ENCODE results near the gene ATF6B. TPM values are rescaled to one million over a fixed set of nuclear protein-coding genes. Genes with fewer than 3 reads are reported as not detected.

The ATF6B gene
- total and polyA plus RNA-seq, 2 of the 13 experiments (the other 11 are each of a cell fraction or from before 2014, with no cell fraction given): 18.1 to 44.0 TPM

DNA sequence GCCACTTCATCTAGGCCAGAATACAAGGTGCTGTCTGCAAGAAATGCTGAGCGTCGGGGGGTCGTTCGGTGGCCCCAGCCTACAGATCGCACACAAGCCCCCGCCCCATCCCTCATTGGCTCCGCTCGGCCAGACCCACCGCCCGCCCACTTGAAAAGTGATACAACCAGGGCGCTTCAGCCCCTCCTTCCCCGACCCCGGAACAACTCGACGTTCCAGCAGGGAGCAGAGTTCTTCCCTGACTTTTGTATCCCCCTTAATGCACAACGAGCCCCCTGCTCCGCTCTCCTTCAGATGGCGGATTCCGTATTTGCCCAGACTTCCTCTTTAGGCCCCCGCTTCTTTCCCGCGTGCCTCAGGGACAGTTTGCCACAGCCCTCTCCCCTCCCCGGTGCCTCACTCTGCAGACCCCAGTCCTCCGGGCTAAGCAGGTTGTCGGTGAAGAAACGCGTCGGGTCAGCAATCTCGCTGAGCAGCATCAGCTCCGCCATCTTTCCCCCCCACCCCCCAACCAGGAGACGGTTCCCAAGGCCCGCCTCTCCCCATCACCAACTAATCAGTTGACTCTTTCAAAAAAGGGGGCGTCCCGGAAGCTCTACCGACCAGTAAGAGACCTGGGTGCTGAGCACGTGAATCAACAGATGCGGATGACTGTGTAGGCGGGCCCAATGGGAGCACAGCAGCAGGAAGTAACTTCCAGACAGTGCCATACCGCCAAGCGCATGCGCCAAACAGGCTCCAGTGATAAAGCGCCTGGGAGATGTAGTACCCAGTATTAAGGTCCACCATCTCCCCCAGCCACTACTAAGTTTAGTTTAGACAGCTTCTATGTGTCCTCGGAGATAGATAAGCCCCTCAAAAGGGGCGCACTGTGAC lies at the start of gene ATF6B (continued):
- no peak for TF ChIP-seq THYN1 (CRISPR knock-in tag; IDR thresholded peaks at IDR 0.05; ENCODE audit: borderline replicate concordance, low read depth)
- TF ChIP-seq RNF2 (conservative IDR thresholded peaks at IDR 0.05; ENCODE audit: low read depth): no peak
- TF ChIP-seq ZFP36L1 (CRISPR knock-in tag; IDR thresholded peaks at IDR 0.05): no peak
- peak; percentile 58; the same call in 1 of the 2 replicates for TF ChIP-seq ZMYM3 (CRISPR knock-in tag; IDR thresholded peaks at IDR 0.05)
- 0 out of 2 replicates have a peak, but pooled peaks have one; percentile 51 for TF ChIP-seq ZNF44 (CRISPR knock-in tag; IDR thresholded peaks at IDR 0.05)
- 0 out of 2 replicates have a peak, but pooled peaks have one; percentile 43 for TF ChIP-seq ZBTB38 (CRISPR knock-in tag; IDR thresholded peaks at IDR 0.05)
- peak; percentile 65; the same call in 1 of the 2 replicates for TF ChIP-seq KAT7 (CRISPR knock-in tag; IDR thresholded peaks at IDR 0.05; ENCODE audit: borderline replicate concordance)
- TF ChIP-seq ZNF282 (IDR thresholded peaks at IDR 0.05; ENCODE audit: partially characterized antibody): no peak
- TF ChIP-seq FLYWCH1 (CRISPR knock-in tag; IDR thresholded peaks at IDR 0.05): no peak
- 0 out of 2 replicates have a peak, but pooled peaks have one; percentile 52 for TF ChIP-seq CCDC6 (CRISPR knock-in tag; IDR thresholded peaks at IDR 0.05)
- peak; percentile 45; the same call in 1 of the 2 replicates for TF ChIP-seq ZNF724P (CRISPR knock-in tag; IDR thresholded peaks at IDR 0.05; ENCODE audit: borderline replicate concordance)
- TF ChIP-seq MYNN (CRISPR knock-in tag; IDR thresholded peaks at IDR 0.05; ENCODE audit: low read depth): no peak
- TF ChIP-seq ZFY (CRISPR knock-in tag; IDR thresholded peaks at IDR 0.05): no peak; the same call in 1 of the 2 replicates
- TF ChIP-seq, protein P1, sequence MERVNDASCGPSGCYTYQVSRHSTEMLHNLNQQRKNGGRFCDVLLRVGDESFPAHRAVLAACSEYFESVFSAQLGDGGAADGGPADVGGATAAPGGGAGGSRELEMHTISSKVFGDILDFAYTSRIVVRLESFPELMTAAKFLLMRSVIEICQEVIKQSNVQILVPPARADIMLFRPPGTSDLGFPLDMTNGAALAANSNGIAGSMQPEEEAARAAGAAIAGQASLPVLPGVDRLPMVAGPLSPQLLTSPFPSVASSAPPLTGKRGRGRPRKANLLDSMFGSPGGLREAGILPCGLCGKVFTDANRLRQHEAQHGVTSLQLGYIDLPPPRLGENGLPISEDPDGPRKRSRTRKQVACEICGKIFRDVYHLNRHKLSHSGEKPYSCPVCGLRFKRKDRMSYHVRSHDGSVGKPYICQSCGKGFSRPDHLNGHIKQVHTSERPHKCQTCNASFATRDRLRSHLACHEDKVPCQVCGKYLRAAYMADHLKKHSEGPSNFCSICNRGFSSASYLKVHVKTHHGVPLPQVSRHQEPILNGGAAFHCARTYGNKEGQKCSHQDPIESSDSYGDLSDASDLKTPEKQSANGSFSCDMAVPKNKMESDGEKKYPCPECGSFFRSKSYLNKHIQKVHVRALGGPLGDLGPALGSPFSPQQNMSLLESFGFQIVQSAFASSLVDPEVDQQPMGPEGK (CRISPR knock-in tag; IDR thresholded peaks at IDR 0.05): peak; percentile 68
- no peak for TF ChIP-seq NPAS2 (CRISPR knock-in tag; IDR thresholded peaks at IDR 0.05; ENCODE audit: borderline replicate concordance)
- no peak for TF ChIP-seq ZFYVE20 (CRISPR knock-in tag; IDR thresholded peaks at IDR 0.05; ENCODE audit: borderline replicate concordance, low read depth)
- TF ChIP-seq ZNF776 (CRISPR knock-in tag; IDR thresholded peaks at IDR 0.05): 0 out of 2 replicates have a peak, but pooled peaks have one; percentile 58
- TF ChIP-seq RAD21 (CRISPR knock-in tag; IDR thresholded peaks at IDR 0.05): no peak
- no peak for TF ChIP-seq ZNF124 (CRISPR knock-in tag; IDR thresholded peaks at IDR 0.05)
- TF ChIP-seq, protein P2, sequence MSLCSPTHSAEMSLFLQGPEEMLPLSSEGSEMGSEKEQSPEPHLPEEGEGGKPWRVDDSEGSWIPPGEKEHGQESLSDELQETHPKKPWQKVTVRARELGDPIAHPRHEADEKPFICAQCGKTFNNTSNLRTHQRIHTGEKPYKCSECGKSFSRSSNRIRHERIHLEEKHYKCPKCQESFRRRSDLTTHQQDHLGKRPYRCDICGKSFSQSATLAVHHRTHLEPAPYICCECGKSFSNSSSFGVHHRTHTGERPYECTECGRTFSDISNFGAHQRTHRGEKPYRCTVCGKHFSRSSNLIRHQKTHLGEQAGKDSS (CRISPR knock-in tag; IDR thresholded peaks at IDR 0.05; ENCODE audit: borderline replicate concordance, low read depth): peak; percentile 63; the same call in 1 of the 2 replicates
- TF ChIP-seq, protein P3, sequence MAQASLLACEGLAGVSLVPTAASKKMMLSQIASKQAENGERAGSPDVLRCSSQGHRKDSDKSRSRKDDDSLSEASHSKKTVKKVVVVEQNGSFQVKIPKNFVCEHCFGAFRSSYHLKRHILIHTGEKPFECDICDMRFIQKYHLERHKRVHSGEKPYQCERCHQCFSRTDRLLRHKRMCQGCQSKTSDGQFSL (CRISPR knock-in tag; IDR thresholded peaks at IDR 0.05): peak; percentile 94
- TF ChIP-seq KMT2B (CRISPR knock-in tag; IDR thresholded peaks at IDR 0.05): peak; percentile 43; the same call in 1 of the 2 replicates
- peak; percentile 91 for TF ChIP-seq POLR2G (IDR thresholded peaks at IDR 0.05; ENCODE audit: low read depth, low read length)
- no peak for TF ChIP-seq HOXA9 (CRISPR knock-in tag; IDR thresholded peaks at IDR 0.05; ENCODE audit: borderline replicate concordance)
- TF ChIP-seq CENPT (CRISPR knock-in tag; IDR thresholded peaks at IDR 0.05; ENCODE audit: low read depth): no peak
- TF ChIP-seq, protein P4, sequence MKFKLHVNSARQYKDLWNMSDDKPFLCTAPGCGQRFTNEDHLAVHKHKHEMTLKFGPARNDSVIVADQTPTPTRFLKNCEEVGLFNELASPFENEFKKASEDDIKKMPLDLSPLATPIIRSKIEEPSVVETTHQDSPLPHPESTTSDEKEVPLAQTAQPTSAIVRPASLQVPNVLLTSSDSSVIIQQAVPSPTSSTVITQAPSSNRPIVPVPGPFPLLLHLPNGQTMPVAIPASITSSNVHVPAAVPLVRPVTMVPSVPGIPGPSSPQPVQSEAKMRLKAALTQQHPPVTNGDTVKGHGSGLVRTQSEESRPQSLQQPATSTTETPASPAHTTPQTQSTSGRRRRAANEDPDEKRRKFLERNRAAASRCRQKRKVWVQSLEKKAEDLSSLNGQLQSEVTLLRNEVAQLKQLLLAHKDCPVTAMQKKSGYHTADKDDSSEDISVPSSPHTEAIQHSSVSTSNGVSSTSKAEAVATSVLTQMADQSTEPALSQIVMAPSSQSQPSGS (CRISPR knock-in tag; IDR thresholded peaks at IDR 0.05): no peak; the same call in 1 of the 2 replicates

Measured in HepG2 (cell line).